ENCODE data around the gene SH3PXD2B. TPM values are rescaled to one million over a fixed set of nuclear protein-coding genes. Genes with fewer than 3 reads are reported as not detected.
A peak's percentile ranks its signal among the peaks of the same experiment; 100 is the strongest.
"Not testable (repeated sequence)": the region's sequence is repeated elsewhere in the genome, so short reads cannot be mapped to it uniquely, and the experiment has no call there.

Gene SH3PXD2B
- polyA plus RNA-seq, 4 donors: 31.0 to 34.8 (median 33.1) TPM

DNA sequence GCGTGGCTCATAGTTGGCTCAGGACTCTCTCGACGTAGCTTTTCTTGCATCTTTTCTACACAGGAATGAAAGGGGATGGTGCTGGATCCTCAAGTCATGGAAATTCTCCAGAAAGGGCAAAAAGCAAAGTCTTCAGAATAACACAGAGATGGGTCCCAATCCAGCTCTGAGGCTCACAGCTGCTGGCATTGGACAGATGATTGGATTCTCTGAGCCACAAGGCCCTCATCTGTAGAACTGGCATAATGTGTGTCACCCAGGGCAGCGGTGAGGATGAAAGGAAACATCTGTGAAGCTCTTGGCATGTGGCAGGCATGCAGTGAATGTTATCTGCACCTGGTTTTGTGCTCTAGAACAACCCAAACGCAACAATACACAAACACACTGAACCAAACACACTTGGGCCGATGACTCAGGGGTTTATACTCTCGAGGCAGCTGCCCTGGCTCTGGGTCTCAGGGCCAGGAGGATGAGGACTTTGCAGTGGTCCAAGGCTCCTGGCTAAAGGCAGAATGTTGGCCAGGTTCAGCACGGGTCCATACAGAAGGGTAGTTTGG is 106.8 kb downstream of the SH3PXD2B start:
- DNase-seq (ENCODE audit: low read depth in 4 of 4, low spot score in 3 of 4): no peak

DNA sequence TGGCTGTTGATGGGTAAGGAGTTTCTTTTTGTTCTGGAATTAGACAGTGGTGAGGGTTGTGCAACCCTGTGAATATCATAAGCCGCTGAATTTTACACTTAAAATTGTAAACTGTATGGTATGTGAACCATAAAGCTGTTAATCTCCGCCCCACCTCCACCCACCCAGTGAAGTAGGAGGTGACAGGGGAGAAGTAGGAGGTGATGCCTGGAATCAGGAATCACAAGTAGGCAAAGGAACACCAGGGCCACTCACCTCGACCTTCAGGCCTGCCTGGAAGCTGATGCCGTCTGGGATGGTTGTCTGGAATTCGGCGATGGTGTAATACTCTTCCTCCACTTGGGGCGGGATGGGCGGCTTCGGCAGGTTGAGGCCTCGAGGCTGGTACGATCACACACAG is 108.4 kb downstream of the SH3PXD2B start:
- DNase-seq (ENCODE audit: low read depth in 4 of 4, low spot score in 3 of 4): no peak

DNA sequence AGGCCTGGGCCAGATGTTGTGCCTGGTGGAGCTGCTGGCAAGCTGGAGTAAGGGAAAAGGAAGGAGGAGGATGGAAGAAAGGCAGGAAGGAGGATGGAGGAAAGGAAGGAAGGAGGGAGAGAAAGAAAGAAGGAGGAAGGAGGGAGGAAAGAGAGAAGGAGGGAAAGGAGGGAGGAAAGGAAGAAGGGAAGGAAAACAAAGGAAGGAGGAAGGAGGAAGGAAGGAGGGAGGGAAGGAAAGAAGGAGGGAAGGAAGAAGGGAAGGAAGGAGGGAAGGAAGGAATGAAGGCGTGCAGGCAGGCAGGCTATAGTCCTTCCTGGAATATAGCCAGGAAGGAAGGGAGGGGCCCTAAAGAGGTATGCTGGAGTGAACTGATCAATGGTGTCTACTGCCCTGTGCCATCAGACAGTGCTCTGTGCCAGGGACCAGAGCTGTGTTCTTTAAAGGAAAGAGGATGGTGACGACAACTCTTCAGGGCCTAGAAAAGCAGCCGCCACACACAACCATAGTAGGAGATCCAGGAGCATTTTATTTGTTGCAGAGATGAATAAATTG is 109.4 kb downstream of the SH3PXD2B start:
- DNase-seq (ENCODE audit: low read depth in 4 of 4, low spot score in 3 of 4): no peak

DNA sequence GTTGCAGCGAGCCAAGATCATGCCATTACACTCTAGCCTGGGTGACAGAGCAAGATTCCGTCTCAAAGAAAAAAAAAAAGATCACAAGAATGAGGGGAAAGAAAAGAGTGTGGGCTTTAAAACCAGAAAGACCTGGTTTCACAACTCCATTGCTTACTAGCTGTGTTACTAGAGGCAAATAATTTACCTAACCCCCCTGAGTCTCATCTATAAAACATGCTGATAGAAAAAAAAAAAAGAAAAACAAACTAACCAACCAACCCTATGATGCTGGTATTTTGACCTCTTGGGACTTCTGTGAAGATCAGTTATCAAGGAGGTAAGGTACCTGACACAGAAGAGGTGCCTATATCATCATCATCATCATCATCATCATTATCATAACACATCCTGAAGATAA is 110.6 kb downstream of the SH3PXD2B start:
- no peak for DNase-seq (ENCODE audit: low read depth in 4 of 4, low spot score in 3 of 4)

DNA sequence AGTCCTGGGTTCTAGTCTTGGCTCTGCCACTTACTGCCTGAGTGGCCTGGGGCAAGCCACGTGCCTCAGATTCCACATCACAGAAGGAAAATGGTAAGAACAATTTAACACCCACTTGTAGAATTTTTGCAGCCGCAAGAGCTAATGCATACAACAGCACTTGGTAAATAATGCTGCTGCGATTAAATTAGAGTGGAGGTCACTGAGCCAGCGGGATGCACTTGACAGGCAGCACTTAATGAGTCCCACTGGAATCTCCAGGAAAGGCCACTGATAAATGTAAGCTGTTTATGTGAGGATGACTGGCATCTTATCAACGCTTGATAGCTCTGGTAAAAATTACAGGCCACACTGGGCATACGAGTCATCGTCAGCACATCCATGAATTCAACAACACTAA is 111.4 kb downstream of the SH3PXD2B start:
- no peak for DNase-seq (ENCODE audit: low read depth in 4 of 4, low spot score in 3 of 4)

DNA sequence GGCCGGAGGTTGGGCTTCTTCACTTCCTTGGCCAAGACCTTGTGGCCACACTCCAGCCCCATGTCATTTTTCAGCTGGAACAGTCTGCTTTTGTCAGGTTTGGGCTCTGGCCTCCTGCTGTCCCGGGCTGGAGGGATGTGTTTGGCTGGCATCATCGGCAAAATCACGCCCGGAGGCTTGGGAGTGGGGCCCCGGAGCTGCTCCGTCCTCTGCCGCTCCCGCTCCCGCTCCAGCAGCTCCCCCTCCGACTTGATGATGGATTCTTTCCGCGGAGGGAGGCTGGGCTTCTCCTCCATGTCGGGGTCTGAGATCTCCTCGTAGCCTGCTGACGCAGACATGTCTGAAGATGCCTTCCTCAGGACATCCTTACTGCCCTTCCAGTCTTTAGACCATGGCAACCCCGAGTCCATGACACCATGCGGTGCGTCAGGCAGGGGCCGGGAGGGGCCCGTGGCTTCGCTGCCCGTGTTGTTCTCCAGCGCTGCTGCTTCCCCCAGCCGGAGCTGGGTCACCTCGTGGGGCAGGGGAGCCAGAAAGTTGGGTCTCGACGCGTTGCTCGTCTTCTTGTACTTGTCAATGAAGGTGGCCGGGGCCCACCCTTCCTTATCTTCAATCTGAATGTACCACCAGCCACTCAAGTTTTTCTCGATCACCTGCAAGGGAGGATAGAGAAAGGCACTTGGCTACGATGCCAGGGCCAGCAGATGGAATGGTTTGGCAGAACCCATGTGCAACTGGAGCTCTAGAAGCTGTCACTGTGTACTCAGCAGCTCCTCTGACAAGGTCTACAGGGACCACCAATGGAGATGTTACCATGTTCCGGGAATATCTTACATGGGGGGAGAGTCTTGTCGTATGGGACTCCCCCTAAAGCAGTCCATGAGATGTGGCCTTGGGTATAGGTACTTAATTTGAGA is 114.8 kb downstream of the SH3PXD2B start:
- DNase-seq (ENCODE audit: low read depth in 4 of 4, low spot score in 3 of 4): no peak

DNA sequence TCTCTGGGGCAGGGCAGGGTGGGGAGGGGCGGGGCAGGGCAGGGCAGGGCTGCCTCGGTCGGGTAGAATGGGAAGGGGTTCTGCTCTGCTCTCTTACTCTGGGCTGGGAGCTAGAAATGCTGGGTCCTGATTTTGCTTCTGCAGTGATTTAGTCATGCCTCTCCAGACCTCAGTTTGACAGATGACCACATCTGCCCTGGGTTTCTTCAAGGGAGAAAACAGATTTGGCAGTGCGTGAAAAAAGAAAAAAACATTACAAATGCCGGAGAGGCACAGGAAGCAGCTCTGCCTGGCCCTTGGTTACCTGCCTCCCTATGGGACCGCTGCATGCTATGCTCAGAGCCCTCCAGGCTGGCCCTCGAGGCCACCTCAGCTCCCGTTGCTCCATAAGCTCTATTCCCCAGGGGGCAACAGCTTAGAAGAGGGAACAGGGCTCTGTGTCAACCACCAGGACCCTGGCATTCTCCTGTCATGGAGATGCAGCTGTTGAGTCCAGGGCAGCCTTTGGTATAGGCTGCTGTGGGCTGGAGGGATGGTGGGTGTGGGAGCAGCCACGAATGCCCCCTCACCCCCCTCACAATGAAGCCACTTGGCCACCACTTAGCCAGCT is 117.5 kb downstream of the SH3PXD2B start:
- no peak for DNase-seq (ENCODE audit: low read depth in 4 of 4, low spot score in 3 of 4)

DNA sequence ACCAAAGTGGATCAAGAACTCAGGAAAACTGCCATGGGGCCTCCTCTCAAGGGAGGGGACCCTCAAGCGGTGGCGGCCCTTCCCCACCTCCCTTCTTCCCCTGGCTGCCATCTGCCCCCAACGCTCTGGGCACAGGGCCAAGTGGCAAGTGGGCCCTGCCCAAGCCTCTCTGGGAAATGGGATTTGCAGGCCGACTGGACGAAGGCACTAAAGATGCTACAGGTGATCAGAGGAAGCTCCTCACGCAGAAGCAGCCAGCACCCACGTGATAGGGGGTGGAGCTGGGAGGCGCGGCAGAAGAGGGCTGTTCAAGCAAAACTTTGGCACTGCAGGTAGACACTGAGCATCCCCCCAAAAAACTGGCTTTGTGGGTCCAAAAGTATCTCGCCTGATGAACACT is 118.1 kb downstream of the SH3PXD2B start:
- no peak for DNase-seq (ENCODE audit: low read depth in 4 of 4, low spot score in 3 of 4)

DNA sequence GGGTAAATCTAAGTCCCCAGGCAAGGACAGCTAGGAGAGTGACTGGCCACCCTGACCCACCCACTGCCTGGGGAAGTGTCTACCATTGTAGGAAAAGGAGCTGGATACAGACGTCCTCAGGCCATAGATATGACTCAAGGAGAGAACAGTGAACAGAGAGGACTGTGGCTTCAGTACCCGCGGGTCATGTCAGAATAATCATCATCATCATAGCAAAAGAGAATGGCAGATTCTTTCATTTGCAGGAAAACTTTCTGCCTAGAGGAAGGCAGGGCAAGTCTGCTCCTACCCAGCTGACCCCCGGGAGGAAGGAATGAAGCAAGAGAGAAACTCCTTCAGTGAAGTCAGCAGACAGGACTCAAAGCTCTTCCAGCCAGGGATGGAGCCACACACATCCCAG is 118.6 kb downstream of the SH3PXD2B start:
- no peak for DNase-seq (ENCODE audit: low read depth in 4 of 4, low spot score in 3 of 4)

DNA sequence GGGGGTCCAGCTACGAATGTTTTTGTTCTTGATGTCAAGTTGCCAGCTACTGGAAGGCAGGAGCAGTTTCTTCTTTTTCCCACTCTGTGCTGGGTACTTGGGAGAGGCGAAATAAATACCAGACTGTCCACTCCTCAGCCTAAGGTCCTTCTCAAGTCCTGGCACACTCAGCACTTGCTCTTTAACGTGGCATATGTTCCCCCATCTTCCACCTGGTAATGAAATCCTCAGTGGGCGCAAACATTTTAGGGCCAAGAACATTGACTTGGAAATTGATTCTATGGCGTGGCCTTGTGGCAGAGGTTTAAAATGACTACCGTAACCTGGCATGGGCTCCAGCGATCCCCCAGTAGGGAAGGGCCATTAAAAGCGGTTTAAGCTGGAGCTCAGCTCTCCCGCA is 119.7 kb downstream of the SH3PXD2B start:
- no peak for DNase-seq (ENCODE audit: low read depth in 4 of 4, low spot score in 3 of 4)

DNA sequence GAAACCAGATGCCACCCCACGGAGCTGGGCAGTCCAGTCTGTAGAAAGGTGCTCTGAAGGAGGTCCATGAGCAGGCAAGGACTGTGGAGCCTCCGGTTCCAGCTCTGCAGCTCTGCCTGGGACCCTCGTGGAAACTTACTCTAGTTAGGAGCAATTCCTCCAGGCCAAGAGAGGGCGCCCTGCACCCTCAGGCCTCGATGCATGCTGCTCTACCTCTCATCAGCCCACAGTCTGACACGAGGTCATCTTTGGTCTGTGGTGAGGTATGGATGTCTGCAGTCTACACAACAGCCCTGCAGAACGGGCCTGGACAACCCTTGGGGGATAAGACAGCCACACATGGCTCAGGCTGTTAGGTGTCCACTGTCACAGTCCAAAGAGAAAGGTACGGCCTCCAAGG is 120.1 kb downstream of the SH3PXD2B start:
- no peak for DNase-seq (ENCODE audit: low read depth in 4 of 4, low spot score in 3 of 4)

DNA sequence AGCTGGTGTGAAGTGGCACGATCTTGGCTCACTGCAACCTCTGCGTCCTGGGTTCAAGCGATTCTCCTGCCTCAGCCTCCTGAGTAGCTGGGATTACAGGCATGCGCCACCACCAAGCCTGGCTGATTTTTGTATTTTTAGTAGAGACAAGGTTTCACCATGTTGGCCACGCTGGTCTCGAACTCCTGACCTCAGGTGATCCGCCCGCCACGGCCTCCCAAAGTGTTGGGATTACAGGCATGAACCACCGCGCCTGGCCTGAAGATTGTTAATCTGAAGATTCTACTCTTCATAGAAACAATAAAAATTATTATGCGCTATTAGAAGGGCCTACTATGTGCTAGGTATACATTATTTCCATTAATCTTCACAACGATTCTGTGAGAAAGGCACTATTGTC is 127.4 kb downstream of the SH3PXD2B start:
- DNase-seq (ENCODE audit: low read depth in 4 of 4, low spot score in 3 of 4): not testable (repeated sequence)

DNA sequence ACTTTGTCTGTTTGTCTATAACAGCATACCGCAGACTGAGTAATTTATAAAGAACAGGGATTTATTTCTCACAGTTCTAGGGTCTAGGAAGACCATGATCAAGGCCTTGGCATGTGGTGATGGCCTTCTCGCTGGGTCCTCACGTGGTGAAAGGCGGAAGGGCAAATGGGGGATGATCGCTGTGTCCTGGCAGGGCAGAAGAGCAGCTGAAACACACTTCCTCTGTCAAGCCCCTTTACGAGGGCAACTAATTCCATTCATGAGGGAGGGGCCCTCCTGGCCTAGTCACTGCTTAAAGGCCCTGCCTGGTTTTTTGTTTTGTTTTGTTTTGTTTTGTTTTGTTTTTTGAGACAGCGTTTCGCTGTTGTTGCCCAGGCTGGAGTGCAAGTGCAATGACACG is 128.9 kb downstream of the SH3PXD2B start:
- no peak for DNase-seq (ENCODE audit: low read depth in 4 of 4, low spot score in 3 of 4)

DNA sequence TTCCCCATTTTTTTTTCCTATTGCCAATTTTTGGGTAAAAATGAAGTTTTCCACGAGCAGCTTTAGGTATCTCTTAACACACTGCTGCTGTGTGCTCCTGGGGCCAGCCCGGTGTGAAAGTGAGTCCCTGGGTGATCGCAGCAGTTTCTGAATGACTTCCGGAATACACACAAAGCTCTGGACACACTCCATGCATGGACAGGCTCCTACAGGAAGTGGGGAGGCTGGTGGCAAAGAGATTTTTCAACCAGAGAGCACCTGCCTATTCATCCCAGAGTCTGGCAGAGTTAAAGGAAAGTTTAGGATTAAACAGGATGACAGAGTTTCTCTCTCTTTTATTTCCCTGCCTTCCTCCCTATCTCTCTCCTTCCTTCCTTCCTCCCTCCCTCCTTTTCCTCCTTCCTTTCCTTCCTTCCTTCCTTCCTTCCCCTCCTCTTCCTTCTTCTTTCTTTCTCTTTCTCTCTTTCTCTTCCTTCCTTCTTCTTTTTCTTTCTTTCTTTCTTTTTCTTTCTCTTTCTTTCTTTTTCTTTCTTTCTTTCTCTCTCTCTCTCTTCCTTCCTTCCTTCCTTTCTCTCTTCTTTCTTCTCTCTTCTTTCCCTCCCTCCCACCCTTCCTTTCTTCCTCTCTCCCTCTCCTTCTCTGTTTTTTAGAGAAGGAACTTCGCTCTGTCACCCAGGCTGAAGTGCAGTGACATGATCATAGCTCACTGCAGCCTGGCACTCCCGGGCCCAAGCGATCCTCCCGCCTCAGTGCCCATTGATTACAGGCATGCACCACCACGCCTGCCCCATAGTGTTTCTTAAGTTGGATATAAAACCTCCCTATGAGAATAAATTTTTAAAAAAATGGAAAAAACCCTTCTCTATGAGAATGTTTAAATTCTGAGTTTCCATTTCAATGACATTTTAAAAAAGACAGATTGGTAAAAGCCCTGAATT is 132.0 kb downstream of the SH3PXD2B start:
- peak in 2 of 4 donors; percentile 10 to 26 for DNase-seq (ENCODE audit: low read depth in 4 of 4, low spot score in 3 of 4)

DNA sequence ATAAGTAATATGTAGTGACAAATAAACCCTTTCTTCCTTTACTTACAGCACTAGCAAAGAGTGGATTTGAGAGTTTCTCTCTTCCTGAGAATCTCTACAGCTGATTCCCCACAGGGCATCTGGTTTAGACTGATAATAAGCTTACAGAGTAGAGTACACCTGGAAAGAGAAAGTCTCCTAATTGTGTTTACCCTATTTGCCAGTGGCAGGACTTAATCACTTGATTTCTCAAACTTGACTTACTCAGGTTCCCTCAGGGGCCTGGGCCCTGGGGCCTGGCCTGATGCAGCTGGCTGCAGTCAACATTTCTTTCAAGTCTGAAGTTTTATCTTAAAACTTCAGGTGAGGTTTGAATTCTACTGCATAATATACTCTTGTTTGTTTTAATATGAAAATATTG is 132.7 kb downstream of the SH3PXD2B start:
- DNase-seq (ENCODE audit: low read depth in 4 of 4, low spot score in 3 of 4): no peak

DNA sequence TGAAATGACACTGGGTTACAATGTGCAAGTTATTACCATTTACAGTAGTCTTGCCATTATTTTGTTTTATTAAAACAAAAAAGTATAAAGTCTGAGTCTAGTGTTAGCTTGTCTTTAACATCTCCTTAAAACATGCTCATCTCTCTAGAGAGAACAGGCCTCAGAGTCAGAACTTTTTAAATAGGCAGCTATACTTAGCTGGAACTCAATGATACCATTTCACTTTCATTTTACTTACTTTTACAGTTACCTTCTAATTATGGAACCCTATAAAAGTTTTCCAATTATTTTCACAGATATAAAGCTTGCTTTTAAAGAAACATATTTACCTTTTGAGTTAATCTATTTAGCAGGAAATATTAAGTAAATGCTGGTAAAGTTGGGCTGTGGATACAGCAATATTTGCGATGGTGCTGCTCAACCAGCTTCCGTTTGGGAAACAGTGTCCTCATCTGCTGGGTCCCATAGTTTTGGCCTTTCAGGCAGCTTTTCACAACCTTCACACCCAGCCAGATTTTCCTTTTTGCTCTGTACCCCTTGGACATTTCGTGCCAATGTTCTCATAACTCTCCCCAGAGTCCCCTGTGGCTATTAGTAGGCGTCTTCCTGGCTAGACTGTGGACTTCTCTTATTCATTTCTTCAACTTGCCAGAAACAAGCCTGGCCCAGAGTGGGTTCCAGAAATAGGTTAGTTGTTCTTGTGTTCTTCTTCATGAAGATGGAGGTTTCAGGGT is 134.4 kb downstream of the SH3PXD2B start:
- DNase-seq (ENCODE audit: low read depth in 4 of 4, low spot score in 3 of 4): no peak

DNA sequence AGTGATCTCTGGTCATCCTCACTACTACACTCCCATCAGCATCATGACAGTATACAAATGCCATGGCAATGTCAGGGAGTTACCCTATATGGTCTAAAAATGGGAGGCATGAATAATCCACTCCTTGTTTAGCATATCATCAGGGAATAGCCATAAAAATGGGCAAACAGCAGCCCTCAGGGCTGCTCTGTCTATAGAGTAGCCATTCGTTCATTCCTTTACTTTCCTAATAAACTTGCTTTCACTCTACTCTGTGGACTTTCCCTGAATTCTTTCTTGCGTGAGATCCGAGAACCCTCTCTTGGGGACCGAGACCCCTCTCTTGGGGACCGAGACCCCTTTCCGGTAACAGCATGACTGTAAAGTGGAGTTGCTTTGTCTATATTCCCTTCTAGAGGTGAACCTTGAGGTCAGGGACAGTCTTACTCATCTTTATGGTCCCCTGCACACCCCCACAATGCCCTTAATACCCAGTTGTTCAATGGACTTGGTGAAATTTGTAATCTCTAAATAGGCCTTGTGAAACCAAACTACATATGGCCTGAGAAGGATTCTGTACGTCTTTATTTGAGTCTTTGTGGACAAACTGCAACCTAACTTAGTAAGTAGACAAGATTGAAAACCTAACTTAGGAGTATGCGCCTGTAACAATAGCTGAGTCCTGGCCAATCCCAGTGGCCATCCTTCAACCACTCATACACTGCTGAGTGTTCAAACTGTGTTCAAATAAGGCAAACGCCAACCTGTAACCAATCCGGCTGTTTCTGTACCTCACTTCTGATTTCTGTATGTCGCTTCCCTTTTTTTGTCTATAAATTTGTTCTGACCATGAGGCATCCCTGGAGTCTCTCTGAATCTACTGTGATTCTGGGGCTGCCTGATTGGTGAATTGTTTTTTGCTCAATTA is 138.5 kb downstream of the SH3PXD2B start:
- no peak for DNase-seq (ENCODE audit: low read depth in 4 of 4, low spot score in 3 of 4)

DNA sequence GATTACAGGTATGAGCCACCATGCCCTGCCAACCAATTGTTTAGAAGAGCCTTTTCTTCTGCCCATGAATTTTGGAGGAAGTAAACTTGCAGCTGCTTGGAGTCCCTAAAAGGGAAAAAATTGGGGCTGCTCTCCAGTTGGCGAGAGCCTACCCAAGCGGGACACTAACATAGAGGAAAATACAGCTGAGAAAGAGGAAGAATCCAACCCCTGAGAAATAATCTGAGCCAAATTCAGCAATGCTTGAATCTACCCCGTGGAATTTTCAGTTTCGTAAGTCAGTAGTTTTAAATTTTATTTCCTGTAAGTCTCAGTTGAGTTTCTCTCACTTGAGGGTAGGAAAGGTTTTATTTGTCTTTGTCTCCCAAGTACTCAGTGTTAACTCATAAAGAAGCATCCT is 140.4 kb downstream of the SH3PXD2B start:
- DNase-seq (ENCODE audit: low read depth in 4 of 4, low spot score in 3 of 4): no peak

DNA sequence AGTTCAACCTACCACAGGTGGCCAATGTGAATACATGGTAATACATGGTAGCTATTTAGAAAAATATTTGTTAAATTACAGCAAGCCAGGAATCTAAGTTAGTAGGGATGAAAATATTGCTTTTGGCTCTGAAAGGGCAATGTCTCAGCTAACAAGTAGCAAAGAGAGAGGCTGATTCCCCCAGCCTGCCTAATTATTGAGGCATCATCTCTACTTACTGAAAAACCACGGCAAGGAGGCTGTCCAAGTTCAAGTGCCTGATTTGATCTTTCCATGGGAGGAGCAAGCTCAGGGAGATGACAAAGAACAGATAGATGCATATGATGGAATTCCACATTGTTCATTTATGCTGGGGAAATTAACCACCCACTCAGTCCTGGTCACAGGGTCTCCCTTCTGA is 142.0 kb downstream of the SH3PXD2B start:
- no peak for DNase-seq (ENCODE audit: low read depth in 4 of 4, low spot score in 3 of 4)
